ENCODE measurements around the gene NFE2L2.

GRCh38 chr2:177192788-177193187, 71.7 kb downstream of the NFE2L2 start:
- TF ChIP-seq EZH2 (IDR thresholded peaks at IDR 0.05; ENCODE audit: borderline replicate concordance, low read depth, low read length, poor library complexity, severe bottlenecking): no peak
- TF ChIP-seq CTCF (conservative IDR thresholded peaks at IDR 0.05; ENCODE audit: low read depth, low read length): no peak

Data from A673 (cell line).